ENCODE data around the gene PRORP.
"Not testable (repeated sequence)": the region's sequence is repeated elsewhere in the genome, so short reads cannot be mapped to it uniquely, and the experiment has no call there.

Gene PRORP

DNA sequence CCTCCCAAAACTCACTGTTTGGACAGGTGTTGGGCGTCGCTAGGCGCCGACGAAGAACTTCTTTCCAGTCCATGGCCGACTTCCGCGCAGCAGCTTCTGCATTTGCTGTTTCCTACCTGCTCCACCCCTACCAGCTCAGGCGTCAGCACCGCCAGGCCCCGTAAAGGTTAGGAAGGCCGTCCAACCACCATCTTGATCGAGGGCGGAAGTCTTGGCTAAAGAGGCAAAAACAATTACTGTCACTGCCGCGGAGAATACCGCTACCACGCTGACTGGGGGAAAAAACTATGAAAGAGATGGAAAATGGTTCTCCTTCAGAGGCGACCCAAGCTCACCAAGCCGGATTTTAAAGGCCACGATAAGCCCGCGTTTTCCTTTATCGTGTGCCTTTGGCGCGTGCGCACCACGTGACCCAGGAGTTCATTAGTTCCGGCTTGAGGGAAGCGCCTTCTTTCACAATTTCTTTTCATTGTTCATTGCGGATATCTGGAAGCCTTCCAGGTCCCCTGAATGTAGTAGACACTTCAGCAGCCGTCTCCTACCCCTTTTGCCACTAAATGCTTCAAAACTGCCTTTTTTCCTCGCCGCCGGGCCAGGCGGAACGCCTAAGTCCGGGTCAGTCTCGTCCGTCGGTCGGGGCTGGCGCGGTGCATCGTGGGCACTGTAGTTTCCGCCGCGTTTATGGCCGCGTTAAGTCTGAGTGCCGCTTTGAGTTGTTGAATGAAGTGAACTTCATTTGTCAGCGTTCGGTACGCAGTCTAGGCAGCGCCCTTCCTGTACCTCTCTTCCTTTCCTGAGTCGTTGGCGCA lies at the start of gene PRORP, which contains the start of gene PPP2R3C:
Gene PRORP, plus strand, starts transcription at position 666 of the 809 bp plus-strand sequence. CDS start 694 bp downstream, outside the sequence.
Gene PPP2R3C, minus strand, starts transcription at position 104 of the 809 bp plus-strand sequence. Its CDS starts 31 bp downstream, at position 73.
- DNase-seq, result peak; percentile 94 to 97

DNA sequence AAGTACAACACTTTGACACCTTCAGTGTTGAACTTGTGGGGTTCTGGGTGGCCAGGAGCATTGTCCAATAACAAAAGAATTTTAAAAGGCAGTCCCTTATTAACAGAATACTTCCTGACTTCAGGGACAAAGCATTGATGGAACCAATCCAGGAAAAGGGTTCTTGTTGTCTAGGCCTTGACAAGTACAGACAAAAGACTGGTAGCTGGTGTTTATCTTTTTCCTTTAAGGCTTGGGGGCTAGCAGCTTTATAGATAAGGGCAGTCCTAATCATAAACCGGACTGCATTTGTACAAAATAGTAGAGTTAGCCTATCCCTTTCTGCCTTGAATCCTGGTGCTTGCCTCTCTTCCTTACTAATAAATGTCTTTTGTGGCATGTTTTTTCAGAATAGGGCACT lies 48.9 kb upstream of the PRORP start:
- DNase-seq, result no peak

DNA sequence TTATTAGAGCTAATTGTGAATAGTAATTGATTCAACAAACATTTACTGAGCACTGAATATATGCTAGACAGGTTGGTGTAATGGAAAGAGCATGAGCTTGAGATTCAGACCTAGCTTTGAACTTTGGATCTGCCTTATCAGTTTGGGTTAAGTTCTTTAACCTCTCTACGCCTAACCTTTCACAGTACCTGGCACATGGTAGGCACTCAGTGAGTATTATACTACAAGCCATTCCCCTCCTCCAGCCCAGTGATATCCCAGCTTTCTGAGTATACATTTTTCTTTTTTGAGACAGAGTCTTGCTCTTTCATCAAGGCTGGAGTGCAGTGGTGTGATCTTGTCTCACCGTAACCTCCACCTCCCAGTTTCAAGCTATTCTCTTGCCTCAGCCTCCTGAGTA lies 44.3 kb upstream of the PRORP start:
- DNase-seq, result no peak

DNA sequence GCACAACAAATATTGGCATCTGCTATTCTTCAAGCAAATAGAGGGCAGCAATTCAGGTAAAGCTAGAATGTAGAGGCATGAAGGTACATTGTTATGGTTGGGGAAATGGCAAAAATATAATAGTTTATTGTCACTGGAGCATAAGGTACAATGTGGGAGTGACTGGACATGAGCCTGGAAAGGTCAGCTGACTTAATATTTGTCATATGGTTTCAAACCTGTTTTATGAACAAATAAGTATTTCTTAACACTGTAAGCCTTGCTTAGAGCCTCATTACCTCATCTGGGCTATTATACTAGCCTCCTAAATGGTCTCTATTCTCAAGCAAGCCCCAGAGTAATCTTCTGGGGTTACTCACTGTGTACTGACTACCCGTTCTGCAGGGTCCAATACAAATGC lies 42.6 kb upstream of the PRORP start:
- DNase-seq, result no peak

DNA sequence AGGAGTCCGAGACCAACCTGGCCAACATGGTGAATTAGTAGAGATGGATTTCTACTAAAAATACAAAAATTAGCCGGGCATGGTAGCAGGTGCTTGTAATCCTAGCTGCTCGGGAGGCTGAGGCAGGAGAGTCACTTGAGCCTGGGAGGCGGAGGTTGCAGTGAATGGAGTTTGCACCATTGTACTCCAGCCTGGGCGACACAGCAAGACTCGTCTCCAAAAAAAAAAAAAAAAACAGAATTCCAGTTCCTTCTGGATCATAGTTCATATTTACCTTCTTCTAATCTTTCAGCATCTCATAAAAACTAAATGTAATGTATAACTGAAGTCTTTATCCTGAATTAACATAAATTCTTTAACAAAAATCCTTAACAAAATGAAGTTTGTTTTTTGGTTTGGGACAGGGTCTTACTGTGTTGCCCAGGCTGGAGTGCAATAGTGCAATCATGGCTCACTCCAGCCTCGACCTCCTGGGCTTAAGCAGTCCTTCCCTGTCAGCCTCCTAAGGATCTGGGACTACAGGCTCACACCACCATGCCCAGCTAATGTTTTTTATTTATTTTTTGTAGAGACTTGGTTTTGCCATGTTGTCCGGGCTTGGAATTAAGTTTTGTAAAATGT lies 38.7 kb upstream of the PRORP start:
- DNase-seq, result no peak

DNA sequence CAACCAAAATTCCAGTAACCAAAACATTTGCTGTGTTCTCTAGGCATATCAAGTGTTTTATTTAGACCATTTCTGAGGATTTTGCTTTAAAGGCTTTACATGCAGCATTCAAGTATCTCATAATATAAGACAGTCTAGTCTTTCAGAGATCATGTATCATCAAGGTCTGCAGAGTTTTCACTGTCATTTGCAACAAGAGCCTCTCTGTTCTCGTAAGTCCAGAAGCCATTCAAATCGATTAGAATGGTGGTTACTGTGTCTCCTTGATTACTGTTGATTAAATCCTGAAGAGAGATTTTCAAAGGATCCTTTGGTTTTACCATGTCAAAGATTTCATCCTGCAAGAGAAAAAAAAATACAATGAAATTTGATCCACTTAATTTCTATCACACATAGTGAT lies 36.9 kb upstream of the PRORP start:
- no peak for DNase-seq

DNA sequence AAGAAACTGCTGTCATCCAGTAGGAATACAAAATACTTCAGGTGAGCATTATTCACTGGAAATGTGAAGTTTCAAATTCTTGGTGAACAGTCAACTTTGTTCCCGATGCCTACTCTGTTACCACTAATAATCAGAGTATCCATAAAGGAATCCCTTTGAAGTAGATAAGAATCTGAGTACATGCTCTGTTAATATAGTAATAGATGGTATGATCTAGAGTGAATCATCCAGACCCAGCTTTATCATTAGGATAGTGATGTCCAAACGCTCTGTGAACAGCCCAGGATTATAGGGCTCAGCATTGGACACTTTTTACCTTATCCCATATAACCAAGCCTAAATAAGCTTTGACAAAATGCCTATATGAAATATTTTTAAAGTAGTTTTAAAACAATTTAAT lies 33.8 kb upstream of the PRORP start:
- no peak for DNase-seq

DNA sequence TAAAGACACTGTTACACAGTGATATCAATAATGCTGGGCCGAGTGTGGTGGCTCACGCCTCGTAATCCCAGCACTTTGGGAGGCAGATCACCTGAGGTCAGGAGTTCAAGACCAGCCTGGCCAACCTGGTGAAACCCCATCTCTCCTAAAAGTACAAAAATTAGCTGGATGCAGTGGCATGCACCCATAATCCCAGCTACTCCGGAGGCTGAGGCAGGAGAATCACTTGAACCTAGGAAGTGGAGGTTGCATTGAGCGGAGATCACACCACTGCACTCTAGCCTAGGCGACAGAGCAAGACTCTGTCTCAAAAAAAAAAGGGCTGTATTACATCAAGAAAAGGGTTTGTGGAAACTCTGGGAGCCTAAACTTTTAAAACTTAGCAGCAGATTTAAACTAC lies 27.7 kb upstream of the PRORP start:
- DNase-seq, result not testable (repeated sequence)

DNA sequence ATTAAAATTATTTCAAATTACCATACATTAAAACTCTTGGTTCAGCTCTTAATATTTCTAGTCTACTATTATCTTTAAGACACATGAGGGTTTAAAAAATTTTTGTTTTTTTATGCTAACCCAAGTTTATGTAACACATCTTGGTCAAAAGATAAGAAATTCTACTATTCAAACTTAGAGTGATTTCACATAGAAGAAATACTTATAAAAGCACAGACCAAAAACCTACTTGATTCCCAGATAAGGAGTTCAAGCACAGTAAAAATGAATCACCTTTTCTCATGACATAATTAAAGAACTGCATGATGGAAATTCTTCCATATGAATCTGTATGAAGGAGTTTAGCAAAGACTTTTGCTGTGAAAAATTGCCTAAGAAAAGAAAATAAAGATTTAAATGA lies 14.5 kb upstream of the PRORP start:
- DNase-seq, result no peak

DNA sequence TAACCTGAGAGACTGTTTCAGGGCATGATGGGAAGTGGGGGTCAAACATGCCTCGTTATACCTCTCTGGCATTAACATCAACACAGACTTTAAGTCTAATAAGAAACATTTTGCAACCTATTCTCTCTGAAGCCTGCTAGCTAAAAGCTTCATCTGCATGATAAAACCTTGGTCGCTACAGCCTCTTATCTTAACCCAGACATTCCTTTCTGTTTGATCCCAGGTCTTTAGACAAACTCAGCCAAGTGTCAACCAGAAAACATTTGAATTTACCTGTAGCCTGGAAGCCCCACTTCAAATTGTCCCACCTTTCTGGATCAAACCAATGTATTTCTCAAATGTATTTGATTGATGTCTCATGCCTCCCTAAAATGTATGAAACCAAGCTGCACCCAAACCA lies 9.7 kb upstream of the PRORP start:
- no peak for DNase-seq

DNA sequence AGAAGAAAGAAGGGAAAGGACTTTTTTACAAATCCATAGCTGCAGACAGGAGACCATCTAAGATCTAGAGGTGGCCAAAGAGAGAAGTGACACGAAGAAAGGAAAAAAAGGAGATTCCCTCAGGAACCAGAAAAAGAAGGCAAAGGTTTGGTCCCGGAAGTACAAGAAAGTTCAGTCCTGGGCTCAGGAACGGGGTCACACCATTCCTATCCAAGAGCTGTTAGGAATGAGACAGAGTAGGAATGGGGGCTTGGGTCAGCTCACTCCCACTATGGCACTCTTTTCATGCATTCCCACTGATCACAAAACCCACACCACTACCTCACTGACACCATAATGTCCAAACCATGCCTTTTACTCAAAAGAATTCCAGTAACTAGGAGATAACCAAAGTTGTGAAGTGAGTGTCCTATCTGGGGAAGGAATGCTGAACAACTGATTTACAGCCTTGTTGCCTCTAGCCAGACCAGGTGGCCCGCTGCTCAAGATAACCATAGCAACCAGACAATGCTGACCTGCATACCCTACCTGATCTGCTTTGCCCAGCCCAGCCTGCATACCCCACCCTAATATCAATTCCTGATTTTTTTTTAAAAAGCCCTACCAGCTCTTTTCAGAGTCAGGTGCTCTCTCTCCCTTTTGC lies 8.9 kb upstream of the PRORP start:
- no peak for DNase-seq

DNA sequence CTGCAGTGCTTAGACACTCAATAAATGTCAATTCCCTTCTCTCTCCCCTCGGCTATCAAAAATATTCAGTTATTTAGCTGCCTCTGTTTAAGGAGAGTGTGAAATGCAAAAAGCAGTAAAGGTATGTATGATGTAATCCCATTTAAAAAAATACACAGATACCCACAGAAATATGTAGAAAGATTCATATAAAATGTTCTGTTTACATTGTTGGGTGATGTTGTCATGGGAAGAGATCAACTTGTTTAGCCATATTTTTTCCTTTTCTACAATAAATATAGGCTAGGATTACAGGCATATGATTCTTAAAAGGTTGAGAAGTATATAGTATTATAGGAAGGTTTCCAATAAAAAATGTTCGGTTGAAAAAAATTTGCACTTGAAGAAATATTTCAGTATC lies 8.3 kb upstream of the PRORP start:
- DNase-seq, result no peak

DNA sequence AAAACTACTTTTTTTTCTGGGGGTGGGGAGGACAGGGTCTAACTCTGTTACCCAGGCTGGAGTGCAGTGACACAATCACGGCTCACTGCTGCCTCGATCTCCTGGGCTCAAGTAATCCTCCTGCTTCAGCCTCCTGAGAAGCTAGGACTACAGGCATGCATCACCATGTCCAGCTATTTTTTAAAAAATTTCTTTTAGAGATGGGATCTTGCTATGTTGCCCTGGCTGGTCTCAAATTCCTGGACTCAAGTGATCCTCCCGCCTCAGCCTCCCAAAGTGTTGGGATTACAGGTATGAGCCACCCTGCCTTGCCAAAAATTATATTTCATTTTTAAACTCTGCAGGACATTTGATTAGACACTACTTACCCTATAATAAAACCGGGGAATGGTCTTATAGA lies 6.1 kb upstream of the PRORP start:
- no peak for DNase-seq

DNA sequence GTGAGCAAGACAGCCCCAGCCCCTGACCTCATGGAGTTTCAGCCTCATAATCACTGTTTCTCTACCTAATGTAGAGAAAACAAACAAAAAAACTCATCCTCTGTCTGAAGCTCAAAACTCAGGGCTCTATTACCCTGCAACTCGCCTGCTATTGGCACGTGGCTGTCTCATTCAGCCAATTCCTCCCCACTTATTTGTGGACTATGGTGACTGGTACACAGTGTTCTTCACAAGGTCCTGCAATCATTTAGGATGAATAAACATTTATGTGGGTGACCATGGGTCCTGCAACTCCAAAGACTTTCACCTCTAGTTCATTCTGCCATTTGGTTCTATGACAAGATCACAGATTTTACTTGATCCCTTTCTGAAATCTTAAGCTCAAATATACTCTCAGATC lies 5.2 kb upstream of the PRORP start:
- DNase-seq, result no peak

DNA sequence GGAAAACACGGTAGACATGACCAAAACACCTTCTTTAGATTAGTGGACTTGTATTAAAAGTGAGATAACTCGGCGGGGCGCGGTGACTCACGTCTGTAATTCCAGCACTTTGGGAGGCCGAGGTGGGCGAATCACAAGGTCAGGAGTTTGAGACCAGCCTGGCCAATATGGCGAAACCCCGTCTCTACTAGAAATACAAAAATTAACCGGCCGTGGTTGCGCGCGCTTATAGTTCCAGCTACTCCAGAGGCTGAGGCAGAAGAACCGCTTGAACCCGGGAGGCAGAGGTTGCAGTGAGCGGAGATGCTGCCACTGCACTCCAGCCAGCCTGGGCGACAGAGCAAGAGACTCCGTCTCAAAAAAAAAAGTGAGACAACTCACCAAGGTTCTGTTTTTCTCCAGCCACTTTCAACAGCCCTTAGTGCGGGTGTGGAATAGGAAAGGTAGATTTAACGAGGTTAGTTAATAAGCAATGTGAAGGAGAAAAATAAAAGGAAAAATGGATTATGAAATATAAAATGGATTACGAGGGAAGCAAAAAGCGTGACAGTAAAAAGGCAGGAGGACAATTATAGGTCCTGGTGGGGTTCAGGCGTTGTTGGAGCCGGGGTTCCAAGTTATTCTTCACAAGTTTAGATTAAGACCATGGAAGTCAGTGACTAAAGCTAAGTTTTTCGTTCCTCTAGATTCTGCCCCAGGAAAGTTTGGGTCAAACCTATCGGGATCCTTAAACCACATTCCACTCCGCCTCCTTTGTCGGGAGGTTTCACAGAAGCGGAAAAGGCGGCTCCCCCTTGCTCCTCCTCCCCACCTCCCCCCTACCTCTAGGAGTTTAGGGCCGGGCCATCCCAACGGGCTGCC lies 1.1 kb upstream of the PRORP start:
- DNase-seq, result no peak

DNA sequence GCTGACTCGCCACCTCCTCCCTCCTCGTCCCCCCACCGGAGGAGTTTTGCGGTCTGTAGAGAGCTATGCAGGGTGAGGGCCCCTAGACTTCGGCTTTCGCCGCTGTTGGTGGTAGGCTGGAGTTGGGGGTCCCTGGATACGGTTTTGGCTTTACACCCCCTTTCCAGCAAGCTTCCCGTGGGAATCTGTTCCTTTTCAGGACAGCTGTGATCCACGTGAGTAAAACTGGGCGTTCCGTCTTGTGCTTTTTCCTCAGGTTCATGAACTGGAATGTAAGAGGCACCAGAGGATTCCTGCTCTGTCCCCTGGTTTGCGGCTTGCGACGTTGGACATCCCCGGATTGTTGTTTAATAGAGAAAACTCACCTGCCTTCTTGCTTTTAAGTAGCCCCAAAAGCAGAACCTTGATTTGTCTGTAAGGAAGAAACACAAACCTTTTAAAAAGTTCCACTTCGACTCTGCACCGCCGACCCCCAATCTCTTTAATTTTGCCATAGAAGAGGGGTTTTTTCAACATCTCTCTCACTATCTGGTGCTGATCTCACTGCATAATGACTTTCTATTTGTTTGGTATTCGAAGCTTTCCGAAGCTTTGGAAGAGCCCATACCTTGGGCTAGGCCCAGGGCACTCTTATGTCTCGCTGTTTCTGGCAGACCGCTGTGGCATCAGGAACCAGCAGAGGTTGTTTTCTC lies 490 bp downstream of the PRORP start:
- DNase-seq, result peak in 1 of 2 donors; percentile 32

DNA sequence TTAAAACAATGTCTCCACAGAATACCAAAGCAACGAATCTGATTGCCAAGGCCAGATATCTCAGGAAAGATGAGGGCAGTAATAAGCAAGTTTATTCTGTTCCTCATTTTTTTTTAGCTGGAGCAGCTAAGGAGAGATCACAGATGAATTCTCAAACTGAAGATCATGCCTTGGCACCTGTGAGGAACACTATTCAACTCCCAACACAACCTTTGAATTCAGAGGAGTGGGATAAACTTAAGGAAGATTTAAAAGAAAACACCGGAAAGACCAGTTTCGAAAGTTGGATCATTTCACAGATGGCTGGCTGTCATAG lies 994 bp downstream of the PRORP start:
- no peak for DNase-seq

DNA sequence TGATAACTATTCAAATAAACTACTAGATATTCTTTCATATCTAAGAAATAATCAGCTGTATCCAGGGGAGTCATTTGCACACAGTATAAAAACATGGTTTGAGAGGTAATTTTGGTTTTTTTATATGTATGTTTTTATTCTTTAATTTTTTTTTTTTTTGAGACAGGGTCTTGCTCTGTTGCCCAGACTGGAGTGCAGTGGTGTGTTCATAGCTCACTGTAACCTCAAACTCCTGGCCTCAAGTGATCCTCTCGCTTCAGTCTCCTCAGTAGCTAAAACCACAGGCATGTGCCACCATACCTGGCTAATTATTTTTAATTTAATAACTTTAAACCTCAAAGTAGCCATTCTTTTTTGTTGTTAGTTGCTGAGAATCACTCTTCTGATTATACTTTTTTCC lies 1.8 kb downstream of the PRORP start:
- DNase-seq, result no peak

DNA sequence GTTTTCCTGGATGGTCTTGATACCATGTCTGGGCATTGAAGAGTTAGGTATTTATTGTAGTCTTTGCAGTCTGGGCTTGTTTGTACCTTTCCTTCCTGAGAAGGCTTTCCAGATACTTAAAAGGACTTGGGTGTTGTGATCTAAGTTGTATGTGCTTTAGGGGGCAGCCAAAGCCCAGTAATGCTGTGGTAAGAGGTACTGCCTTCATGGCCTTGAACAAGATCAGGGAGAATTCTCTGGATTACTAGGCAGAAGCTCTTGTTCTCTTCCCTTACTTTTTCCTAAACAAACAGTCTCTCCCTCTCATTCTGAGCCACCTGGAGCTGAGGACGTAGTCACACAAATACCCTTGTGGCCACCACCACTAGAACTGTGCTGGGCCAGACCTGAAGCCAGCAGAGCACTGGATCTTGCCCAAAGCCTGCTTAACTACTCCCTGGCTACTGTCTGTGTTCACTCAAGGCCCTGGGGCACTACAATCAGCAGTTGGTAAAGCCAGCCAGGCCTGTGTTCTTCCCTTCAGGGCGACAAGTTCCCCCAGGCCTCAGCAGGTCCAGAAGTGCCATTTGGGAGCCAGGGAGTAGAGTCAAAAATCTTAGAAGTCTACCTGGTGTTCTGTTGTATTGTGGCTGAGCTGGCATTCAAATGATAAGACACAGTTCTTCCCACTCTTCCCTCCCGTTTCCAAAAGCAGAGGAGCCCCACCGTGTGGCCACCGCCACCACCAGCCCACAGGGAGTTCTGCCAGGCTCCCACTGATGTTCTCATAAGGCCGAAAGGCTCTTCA lies 11.4 kb downstream of the PRORP start:
- DNase-seq, result no peak

DNA sequence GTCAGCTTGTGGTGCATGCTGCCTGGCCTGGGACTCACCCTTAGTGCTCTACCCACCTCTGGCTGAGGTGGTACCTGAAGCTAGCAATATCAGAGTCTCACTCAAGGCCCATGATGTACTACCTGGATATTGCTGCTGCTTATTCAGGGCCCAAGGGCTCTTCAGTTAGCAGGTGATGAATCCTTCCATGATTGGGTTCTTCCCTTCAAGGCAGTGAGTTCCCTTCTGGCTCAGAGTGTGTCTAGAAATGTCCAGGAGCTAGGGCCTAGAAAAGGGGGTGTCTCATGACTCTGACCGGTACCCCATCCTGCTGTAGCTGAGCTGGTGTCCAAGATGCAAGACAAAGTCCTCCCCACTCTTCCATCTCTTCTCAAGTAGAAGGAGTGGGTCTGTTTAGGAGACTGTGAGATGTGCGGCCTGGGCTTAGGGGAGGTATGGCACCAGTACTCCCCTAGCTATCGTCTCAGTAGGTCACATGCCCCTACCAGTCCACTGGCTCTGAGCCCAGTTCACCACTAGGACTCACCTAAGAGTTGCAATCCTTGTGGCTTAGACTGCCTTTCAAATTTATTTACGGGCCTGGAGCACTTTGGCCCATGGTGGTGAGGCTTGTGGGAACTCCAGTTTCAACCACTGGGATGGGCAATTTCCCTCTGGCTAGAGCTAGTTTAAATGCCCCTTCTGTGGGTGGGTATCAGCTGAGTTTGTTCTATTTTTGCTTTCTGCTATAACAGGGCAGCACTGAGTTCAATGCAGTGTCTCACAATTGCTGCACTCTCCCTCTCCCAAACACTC lies 12.2 kb downstream of the PRORP start:
- DNase-seq, result no peak

DNA sequence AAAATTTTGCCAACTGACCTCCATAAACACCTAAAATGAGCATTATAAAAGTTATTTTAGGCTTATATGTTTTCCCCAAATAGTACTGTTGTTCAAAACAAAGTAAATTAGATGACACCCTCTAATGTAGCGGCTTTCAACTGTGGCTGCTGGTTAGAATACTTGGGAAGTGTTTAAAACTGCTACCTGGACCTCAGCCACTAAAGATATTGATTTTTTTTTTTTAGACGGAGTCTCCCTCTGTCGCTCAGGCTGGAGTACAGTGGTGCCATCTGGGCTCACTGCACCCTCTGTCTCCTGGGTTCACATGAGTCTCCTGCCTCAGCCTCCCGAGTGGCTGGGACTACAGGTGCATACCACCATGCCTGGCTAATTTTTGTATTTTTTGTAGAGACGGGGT lies 16.2 kb downstream of the PRORP start:
- no peak for DNase-seq
